CD4-positive, alpha-beta T cell treated with Interleukin-17A for 4 hours (primary cell): ENCODE results near the gene GFM1.

Experiments
- DNase-seq: peaks from one replicate; pipeline ENCODE4 v3.0.0-alpha.2; 2020; ENCODE audit warnings: mixed read lengths

GFM1 gene

GRCh38 chr3:158727206-158728060, 83.1 kb downstream of the GFM1 start:
- peak; percentile 58 for DNase-seq

DNA sequence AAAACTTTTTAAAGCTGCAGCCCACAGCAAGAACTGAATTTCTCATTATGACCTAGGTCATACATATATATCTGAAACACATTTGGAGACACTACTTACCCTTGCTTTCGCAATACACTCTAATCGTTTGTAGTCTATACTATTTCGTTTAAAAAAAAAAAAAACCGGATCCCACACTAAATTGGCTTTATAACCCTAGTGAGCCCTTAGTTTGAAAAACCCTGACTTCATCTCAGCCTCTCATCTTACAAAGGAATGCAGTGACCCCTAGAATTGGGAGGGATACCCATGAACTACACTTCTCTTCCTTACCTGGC, 83.7 kb downstream of the GFM1 start:
- no peak for DNase-seq

DNA sequence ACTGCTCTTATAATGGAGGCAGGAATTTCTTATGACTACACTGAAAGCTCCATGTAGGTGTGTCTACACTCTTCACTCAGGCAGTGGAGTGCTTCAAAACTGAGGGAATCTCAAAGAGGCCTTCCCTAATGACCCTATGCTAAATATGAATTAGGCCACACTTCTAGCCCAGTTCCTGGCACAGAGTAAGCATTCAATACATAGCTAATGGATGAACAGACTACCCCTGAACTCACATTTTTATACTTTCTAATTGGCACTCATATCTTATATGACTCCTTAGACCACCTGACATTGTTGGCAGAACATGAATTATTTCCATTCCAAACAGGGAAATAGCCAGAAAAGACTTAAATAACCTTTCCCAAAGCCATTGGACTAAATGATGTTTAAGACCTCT, 84.5 kb downstream of the GFM1 start:
- no peak for DNase-seq

DNA sequence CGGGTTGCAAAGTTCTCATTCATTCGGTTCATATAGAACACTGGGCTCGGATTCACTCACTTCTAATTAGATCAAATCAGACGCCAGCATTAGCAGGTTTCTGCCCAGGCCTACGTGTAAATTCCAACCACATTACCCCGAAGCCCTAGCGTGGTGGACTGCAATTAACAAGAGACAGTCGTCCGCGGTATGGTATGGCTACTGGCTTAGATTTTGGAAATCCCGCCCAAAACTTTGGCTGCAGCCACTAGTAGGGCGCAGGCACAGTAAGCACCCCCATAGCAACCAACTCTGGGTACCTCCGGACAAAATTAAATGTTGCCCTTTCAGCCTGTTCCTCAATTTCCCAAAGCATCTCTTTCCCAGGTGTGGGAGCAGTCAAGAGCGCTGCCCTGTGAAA, 87.2 kb downstream of the GFM1 start:
- no peak for DNase-seq

GRCh38 chr3:158731938-158732855, 87.9 kb downstream of the GFM1 start, which contains the start of gene RARRES1:
RARRES1 (minus strand) TSS chr3:158732457; CDS start chr3:158732415, 42 bp downstream.
- peak; percentile 50 for DNase-seq

DNA sequence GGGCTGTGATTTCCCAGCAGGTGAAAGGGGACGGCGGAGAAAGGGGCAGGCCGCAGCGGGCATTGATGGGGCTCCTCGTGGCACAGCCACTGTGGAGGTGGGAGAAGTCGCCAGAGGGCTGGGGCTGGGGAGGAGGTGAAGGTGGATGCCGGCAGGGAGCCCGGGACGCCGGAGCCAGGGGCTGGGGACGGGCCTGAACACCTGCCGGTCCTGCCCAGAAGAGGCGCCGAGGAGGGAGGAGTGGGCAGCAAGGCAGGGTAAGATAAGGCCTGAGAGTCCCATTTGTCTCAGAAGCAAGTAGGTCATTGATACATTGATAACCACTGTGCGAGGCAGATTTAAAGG, 88.5 kb downstream of the GFM1 start:
- DNase-seq, result no peak

GRCh38 chr3:158733656-158734055, 89.3 kb downstream of the GFM1 start:
- DNase-seq, result no peak

DNA sequence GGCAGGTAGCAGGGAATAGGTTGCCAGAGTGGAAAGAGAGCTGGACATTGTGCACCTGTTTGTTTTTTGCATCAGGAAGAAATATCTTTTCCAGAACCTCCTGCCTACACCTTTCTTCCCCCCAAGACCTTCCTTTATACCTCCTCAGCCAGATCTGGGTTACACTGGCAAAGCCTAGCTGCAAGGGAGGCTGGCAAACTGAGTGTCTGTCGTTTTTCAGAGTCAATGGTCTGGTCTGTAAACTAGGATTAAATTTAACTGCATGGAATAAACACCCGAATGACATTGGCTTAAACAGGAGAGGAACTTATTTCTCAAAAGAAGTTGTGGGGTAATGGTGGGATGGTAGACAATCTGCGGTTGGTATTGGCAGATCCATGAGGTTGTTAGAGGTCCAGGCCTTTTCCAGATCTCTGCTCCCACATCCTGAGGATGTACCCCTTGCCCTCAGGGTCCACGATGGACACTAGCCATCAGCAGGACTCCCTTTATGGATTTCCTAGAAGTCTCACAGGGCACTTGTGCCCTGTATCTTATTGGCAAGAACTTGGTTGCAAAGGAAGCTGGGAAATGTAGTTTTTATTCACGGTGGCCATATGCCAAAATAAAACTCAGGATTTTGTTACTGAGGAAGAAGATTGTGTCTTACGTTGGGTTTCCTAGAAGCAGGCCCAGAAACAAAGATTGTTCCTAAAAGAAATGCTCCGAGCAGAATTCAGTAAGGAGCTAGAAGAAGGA, 91.1 kb downstream of the GFM1 start:
- DNase-seq, result no peak

GRCh38 chr3:158737410-158737809, 93.1 kb downstream of the GFM1 start:
- no peak for DNase-seq

GRCh38 chr3:158737976-158738615, 93.8 kb downstream of the GFM1 start:
- no peak for DNase-seq

DNA sequence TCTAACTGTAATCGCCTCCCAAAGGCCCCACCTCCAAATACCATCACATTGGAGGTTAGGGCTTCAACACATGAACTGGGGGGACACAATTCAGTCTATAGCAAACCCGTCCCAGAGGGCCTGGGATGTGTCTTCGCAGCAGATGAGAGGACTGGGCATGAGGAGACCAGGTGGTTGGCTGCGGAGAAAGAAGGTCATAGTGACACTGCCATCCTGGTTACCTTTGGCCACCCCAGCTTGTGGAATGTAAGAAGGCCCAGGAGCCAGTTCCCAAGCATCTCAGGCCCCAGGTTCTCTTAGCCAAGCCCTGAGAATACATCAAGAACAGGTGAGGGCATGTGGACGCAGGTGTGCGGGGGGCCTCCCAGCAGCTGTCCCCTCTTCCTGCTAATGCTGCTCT, 94.3 kb downstream of the GFM1 start:
- DNase-seq, result no peak

- no peak for DNase-seq
Measured at GRCh38 chr3:158739078-158739477, 94.8 kb downstream of the GFM1 start.

DNA sequence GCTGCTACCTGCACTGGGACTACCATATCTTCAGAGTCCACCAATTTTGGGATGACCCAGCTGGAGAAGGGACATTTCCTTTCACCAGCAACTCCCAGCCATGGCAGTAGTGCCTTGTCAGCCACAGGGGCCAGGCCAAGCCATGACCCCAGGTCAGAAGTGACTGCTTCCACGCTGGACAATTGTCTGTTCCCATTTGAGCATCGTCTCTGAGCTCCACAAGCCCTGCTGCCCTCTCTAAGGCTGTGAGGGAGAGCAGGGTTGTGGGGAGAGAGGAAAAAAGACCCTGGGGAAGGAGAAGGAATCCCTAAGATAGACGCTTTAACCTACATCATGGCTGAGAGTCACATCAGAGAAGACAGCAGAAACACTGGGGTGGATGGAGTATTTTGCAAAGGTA, 95.3 kb downstream of the GFM1 start:
- no peak for DNase-seq
